Measurements from ENCODE around the gene GRHL3. TPM values are rescaled to one million over a fixed set of nuclear protein-coding genes. Genes with fewer than 3 reads are reported as not detected.

The GRHL3 gene
- total RNA-seq, 4 donors from 2014 or later, result 77.6 to 179 (median 115) TPM

- Histone ChIP-seq H3K4me3 (no peak overlapping the region), H3K9me3 (no peaks in the 10 kb centered on the region), H3K4me1 (peaks cover 0 to 52% (median 18%) of the 10 kb centered on the region in 3 donors), H3K27ac (peak overlapping the region in 1 of 4 donors; percentile 90), H3K27me3 (no peaks in the 10 kb centered on the region), H3K36me3 (no peaks in the 10 kb centered on the region)
- DNase-seq, result no peak
- WGBS, 2 donors, result 41 to 48% methylated on average over 6 of the region's 6 CpGs
- no peak for TF ChIP-seq POLR2A (IDR thresholded peaks at IDR 0.05)
- no peak for TF ChIP-seq CTCF (IDR thresholded peaks at IDR 0.05)
- intact Hi-C loops (cut with DNase I), result no loop called here
These were observed 74.7 kb downstream of the GRHL3 start for GRCh38 chr1:24393892-24394291.

- H3K4me3 ChIP-seq, result no peak overlapping the region
- H3K4me1 ChIP-seq, result no peaks in the 10 kb centered on the region
- peaks cover 0 to 25% (median 0%) of the 10 kb centered on the region in 3 donors for H3K36me3 ChIP-seq
- H3K27ac ChIP-seq, result no peak overlapping the region
- no peaks in the 10 kb centered on the region for H3K9me3 ChIP-seq
- DNase-seq, result no peak
- WGBS, 2 donors, result 50 to 53% methylated on average over 1 of the region's 1 CpG
- TF ChIP-seq POLR2A (IDR thresholded peaks at IDR 0.05), result no peak
- no peak for TF ChIP-seq CTCF (IDR thresholded peaks at IDR 0.05)
- intact Hi-C loops (cut with DNase I), result no loop called here
- H3K27me3 ChIP-seq, result no peaks in the 10 kb centered on the region
These were observed 80.9 kb downstream of the GRHL3 start for GRCh38 chr1:24400065-24400464.

GRCh38 chr1:24403806-24404205 lies 84.6 kb downstream of the GRHL3 start:
- intact Hi-C loops (cut with DNase I), result no loop called here
- Histone ChIP-seq H3K27ac (no peak overlapping the region), H3K36me3 (peaks cover 0 to 25% (median 0%) of the 10 kb centered on the region in 3 donors), H3K4me3 (no peak overlapping the region), H3K9me3 (no peaks in the 10 kb centered on the region), H3K4me1 (no peaks in the 10 kb centered on the region), H3K27me3 (no peaks in the 10 kb centered on the region)
- 85 to 90% methylated on average over 4 of the region's 4 CpGs for WGBS, 2 donors
- TF ChIP-seq CTCF (IDR thresholded peaks at IDR 0.05) (no peak), POLR2A (IDR thresholded peaks at IDR 0.05) (no peak)
- no peak for DNase-seq

Other genes starting within 250 kb of the GRHL3 start
- 1 to 10 TPM in 1 of 4 donors, under 1 TPM in 3; 0.30 to 1.1 (median 0.56) TPM for gene MYOM3, start 207.2 kb upstream of the GRHL3 start, total RNA-seq
- gene IL22RA1, start 176.2 kb upstream of the GRHL3 start, total RNA-seq, result 10 to 100 TPM in 2 of 4 donors, 1 to 10 TPM in 2; 3.6 to 16.0 (median 10.5) TPM
- gene IFNLR1, start 132.1 kb upstream of the GRHL3 start, total RNA-seq, result 1 to 10 TPM; 2.5 to 4.6 (median 3.5) TPM
- 1 to 10 TPM; 2.6 to 6.9 (median 5.6) TPM for gene STPG1, start 94.4 kb downstream of the GRHL3 start, total RNA-seq
- gene NIPAL3, start 96.4 kb downstream of the GRHL3 start, total RNA-seq, result 10 to 100 TPM; 25.0 to 36.5 (median 31.3) TPM
- 10 to 100 TPM; 14.4 to 24.1 (median 18.6) TPM for gene RCAN3, start 183.5 kb downstream of the GRHL3 start, total RNA-seq
- under 1 TPM in 2 of 4 donors, not detected in 2; 0.12 to 0.19 TPM for gene NCMAP, start 236.7 kb downstream of the GRHL3 start, total RNA-seq